Measurements from ENCODE around the gene MAP7.

MAP7 gene

GRCh38 chr6:136335736-136336363 lies 214.4 kb downstream of the MAP7 start:
- TF ChIP-seq EZH2phosphoT487 (IDR thresholded peaks at IDR 0.05; ENCODE audit: low read depth) (no peak), CTCF (IDR thresholded peaks at IDR 0.05; ENCODE audit: low read depth, low read length) (no peak)

DNA sequence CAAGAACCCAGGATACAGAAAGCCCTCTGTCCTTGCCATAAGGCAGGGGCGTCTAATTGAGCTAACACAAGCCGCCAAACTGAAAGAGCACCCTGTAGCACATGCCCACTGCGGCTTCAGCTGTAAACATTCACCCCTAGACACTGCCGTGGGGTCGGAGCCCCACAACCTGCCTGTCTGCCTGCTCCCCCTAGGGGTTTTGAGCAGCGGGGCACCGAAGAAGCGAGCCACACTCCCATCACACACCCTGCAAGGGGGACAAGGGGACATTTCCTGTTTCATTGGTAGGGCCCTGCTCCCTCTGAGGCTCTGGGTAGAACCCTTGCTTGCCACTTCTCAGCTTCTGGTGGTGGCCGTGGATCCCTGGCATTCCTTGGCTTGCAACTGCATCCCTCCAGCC lies 215.4 kb downstream of the MAP7 start:
- Histone ChIP-seq H3K9me3 (ENCODE audit: insufficient read depth, low read length) (no peaks in the 10 kb centered on the region), H3K27me3 (ENCODE audit: low read depth, low read length) (0 out of 2 replicates have a peak, but pooled peaks cover 4% of the 10 kb centered on the region)

More at GRCh38 chr6:136335736-136336363, 214.4 kb downstream of the MAP7 start:
- no peaks in the 10 kb centered on the region for H3K79me2 ChIP-seq (ENCODE audit: low read length)
- no peaks in the 10 kb centered on the region for H3K4me1 ChIP-seq (ENCODE audit: low read length)
- H3K9me3 ChIP-seq (ENCODE audit: insufficient read depth, low read length) = no peaks in the 10 kb centered on the region
- H4K20me1 ChIP-seq (ENCODE audit: insufficient read depth, low read length) = no peaks in the 10 kb centered on the region
- 0 out of 2 replicates have a peak, but pooled peaks cover 4% of the 10 kb centered on the region for H3K27me3 ChIP-seq (ENCODE audit: low read depth, low read length)
- H3K9ac ChIP-seq (ENCODE audit: low read length) = no peak overlapping the region
- no peak overlapping the region for H3K27ac ChIP-seq (ENCODE audit: low read length)
- no peak overlapping the region for H2AFZ ChIP-seq (ENCODE audit: low read depth, low read length)
- no peak overlapping the region for H3K4me2 ChIP-seq (ENCODE audit: low read length)
- H3K36me3 ChIP-seq (replicated peaks; ENCODE audit: low read depth, low read length) = no peaks in the 10 kb centered on the region
- no peak overlapping the region for H3K4me3 ChIP-seq (ENCODE audit: low read length)

DNA sequence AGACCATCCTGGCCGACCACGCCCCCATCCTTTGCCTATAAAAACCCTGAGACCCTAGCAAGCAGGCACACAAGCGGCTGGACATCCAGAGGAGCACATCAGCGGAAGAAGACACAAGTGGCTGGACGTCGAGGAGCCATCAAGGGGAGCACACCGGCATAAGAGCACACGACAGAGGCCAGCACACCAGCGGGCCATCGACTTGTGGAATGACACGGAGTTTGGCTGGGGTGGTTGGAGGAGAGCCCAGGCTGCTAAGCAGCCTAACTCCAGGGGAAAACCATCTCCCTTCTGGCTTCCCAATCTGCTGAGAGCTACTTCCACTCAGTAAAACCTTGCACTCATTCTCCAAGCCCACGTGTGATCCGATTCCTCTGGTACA lies 215.8 kb downstream of the MAP7 start:
- Histone ChIP-seq H3K27ac (ENCODE audit: low read length) (no peak overlapping the region), H3K79me2 (ENCODE audit: low read length) (no peaks in the 10 kb centered on the region), H4K20me1 (ENCODE audit: insufficient read depth, low read length) (no peaks in the 10 kb centered on the region), H3K4me1 (ENCODE audit: low read length) (no peaks in the 10 kb centered on the region), H3K36me3 (replicated peaks; ENCODE audit: low read depth, low read length) (no peaks in the 10 kb centered on the region), H3K27me3 (ENCODE audit: low read depth, low read length) (0 out of 2 replicates have a peak, but pooled peaks cover 4% of the 10 kb centered on the region), H3K4me3 (ENCODE audit: low read length) (no peak overlapping the region), H3K4me2 (ENCODE audit: low read length) (no peak overlapping the region), H3K9me3 (ENCODE audit: insufficient read depth, low read length) (no peaks in the 10 kb centered on the region), H3K9ac (ENCODE audit: low read length) (no peak overlapping the region), H2AFZ (ENCODE audit: low read depth, low read length) (no peak overlapping the region)
- TF ChIP-seq CTCF (IDR thresholded peaks at IDR 0.05; ENCODE audit: low read depth, low read length) = no peak
- no peak for TF ChIP-seq EZH2phosphoT487 (IDR thresholded peaks at IDR 0.05; ENCODE audit: low read depth)

More for the DNA sequence above, 215.4 kb downstream of the MAP7 start:
- no peak overlapping the region for H3K27ac ChIP-seq (ENCODE audit: low read length)
- no peak overlapping the region for H2AFZ ChIP-seq (ENCODE audit: low read depth, low read length)
- no peaks in the 10 kb centered on the region for H3K4me1 ChIP-seq (ENCODE audit: low read length)
- H3K9ac ChIP-seq (ENCODE audit: low read length) = no peak overlapping the region
- no peak overlapping the region for H3K4me2 ChIP-seq (ENCODE audit: low read length)
- H3K4me3 ChIP-seq (ENCODE audit: low read length) = no peak overlapping the region
- no peaks in the 10 kb centered on the region for H4K20me1 ChIP-seq (ENCODE audit: insufficient read depth, low read length)
- H3K79me2 ChIP-seq (ENCODE audit: low read length) = no peaks in the 10 kb centered on the region
- H3K36me3 ChIP-seq (replicated peaks; ENCODE audit: low read depth, low read length) = no peaks in the 10 kb centered on the region
- TF ChIP-seq CTCF (IDR thresholded peaks at IDR 0.05; ENCODE audit: low read depth, low read length) (no peak), EZH2phosphoT487 (IDR thresholded peaks at IDR 0.05; ENCODE audit: low read depth) (no peak)

GRCh38 chr6:136333824-136334464 lies 216.3 kb downstream of the MAP7 start:
- no peaks in the 10 kb centered on the region for H3K36me3 ChIP-seq (replicated peaks; ENCODE audit: low read depth, low read length)
- no peaks in the 10 kb centered on the region for H3K4me1 ChIP-seq (ENCODE audit: low read length)
- H3K27me3 ChIP-seq (ENCODE audit: low read depth, low read length) = 0 out of 2 replicates have a peak, but pooled peaks cover 4% of the 10 kb centered on the region
- no peak overlapping the region for H3K4me2 ChIP-seq (ENCODE audit: low read length)
- no peak overlapping the region for H3K27ac ChIP-seq (ENCODE audit: low read length)
- no peaks in the 10 kb centered on the region for H3K79me2 ChIP-seq (ENCODE audit: low read length)
- TF ChIP-seq EZH2phosphoT487 (IDR thresholded peaks at IDR 0.05; ENCODE audit: low read depth) (no peak), CTCF (IDR thresholded peaks at IDR 0.05; ENCODE audit: low read depth, low read length) (no peak)
- H4K20me1 ChIP-seq (ENCODE audit: insufficient read depth, low read length) = no peaks in the 10 kb centered on the region
- no peaks in the 10 kb centered on the region for H3K9me3 ChIP-seq (ENCODE audit: insufficient read depth, low read length)
- H3K4me3 ChIP-seq (ENCODE audit: low read length) = no peak overlapping the region
- no peak overlapping the region for H3K9ac ChIP-seq (ENCODE audit: low read length)
- no peak overlapping the region for H2AFZ ChIP-seq (ENCODE audit: low read depth, low read length)

Measured in OCI-LY3 (cell line).